Measurements from ENCODE around the gene SPEM1.

GRCh38 chr17:7370853-7371252 is 49.3 kb upstream of the SPEM1 start:
- TF ChIP-seq POLR2AphosphoS5 (IDR thresholded peaks at IDR 0.05) (no peak), CTCF (IDR thresholded peaks at IDR 0.05) (no peak), POLR2A (IDR thresholded peaks at IDR 0.05) (no peak), EP300 (IDR thresholded peaks at IDR 0.05) (no peak)
